ENCODE results near the gene KLF13.

Gene KLF13

DNA sequence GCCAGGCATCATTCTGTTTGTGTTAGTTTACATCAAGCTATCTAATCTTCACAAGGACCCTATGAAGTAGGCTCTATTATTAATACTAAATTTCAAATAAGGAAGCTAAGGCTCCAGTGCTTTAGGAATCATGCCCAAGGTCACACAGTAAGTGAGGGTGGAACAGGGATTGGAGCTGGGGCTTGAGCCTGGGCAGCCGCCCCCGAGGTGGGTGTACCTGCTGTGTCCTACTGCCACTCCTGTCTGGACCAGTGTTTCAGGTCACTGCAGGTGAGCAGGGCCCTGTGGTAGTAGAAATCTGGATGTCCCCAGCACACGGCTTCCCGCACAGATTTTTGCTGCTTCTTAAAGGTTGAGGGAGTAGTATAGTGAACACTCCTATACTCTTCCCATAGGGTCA, 6.5 kb downstream of the KLF13 start:
- no peak for DNase-seq

DNA sequence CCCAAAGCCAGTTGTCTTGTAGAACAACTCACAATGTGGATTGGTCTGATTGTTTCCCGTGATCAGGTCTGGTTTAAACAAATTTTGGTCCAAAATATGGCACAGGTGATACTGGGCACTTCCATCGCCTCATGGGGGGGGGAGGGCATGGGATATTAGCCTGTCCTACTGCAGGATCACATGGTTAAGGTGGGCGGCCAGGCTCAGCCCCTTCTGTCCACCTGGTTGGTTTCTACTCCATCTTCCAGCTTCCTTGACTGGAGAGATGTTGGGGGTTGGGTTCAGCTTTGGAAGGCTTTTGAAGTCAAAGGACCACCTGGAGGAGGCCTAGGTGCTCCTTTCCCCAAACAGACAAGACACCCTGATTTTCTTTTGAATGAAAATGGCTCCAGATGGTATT, 7.2 kb downstream of the KLF13 start:
- no peak for DNase-seq

DNA sequence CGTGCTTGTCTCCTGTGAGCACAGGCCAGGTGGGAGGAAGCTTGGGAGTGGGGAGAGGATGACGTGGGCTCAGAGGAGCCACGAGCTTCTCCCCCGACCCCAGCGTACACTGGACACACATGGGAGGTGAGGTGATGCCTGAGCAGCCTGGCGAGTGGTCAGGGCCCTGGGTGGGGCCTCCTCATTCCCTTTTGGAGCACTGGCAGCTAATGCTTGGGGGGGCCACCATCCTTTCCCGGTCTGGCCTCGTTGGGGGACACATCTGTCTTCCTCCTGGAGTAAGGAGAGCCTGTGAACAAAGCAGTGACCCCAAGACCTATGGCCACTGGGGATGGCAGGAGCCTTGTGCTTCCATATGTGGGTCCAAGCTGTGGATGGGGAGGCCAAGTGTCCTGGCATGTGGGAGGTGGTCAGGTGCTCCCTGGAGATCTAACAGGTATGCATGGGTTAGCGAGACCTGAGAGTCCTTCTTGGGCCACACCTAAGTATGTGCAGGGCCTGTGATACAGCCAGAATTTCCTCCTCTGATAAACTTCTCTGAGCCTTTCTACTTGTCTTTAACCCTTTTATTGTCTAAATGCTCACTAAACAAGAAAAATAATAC, 9.5 kb downstream of the KLF13 start:
- DNase-seq: no peak

DNA sequence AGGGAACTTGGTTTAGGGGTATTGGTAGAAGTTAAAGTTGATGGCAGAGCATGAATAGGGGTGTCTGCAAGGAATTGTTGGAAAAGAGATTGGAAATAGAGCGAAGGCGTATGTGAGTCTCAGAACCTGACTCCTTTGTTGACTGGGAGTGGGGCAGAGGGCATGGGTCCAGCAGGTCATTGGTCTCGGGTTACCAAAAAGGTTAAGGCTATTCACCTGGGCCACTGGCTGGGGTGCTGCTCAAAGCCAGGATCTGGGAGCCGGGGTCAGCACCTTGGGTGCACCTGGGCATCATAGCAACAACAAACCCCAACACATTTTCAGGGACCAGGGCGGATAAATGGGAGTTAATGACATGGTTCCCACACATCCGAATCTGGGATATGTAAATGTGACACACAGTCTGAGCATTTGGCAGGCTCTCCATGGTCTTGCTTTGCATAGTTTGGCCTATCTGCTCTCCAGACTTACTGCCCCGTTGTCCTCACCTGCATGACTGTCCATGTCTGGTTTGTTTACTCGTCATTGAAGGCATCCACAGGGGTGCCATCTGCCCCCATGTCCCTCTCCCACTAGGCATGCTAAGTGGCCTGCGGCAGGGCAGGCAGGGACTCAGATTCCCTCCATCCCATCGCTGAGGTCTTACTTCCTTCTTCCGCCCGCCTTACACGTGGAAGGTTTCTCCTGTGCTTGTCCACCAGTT, 10.1 kb downstream of the KLF13 start:
- no peak for DNase-seq

DNA sequence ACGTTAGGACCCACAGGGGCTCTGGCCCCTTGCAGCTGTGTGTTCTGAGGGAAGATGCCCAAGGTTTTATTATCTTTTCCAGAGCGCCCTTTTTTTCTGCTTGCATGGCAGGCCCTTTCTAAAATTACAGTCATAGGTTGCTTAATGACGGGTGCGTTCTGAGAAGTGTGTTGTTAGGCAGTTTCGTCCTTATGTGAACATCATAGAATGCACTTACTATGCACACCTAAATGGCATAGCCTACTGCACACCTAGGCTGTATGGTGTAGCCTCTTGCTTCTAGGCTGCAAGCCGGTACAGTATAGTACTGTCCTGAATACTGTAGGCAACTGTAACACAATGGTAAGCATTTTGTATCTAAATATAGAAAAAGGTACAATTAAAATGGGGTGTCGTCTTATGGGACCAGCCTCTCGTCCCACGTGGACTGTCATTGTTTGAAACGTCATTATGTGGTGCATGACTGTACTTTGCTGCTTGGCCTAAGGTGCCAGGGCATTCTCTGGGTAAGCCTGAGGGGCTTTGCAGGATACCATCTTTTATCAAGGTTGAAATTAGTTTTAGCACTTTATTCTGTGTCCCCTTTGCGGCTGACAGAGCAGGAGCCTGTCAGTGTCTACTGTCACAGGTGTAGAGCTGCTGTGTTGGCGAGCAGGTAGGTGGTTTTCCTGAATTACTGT, 10.9 kb downstream of the KLF13 start:
- DNase-seq: no peak

DNA sequence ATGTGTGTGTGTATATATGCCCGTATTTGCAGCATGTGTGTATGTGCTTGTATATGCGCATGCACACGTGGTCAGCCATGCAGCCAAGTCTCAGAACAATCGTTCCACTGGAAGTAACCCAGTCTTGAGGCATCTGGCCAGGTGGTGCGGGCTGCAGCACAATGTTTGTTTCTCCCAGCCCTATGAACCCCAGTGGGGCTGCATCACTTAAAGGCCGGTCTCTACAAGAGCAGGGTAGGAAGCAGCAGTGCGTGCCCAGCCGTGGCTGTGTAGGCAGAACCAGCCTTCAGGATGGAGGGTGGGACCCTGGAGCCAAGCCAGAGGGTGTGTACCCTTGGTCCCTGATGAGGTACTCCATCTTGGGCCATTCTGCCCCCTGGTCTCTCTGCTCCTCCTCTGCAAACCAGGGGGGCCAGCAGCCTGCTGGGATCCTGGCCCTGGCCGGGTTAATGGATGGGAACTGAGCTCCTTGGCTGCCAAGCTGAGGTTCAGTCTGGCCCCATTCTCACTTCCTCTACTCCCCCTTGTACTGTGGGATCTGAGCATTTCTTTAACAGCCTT, 11.8 kb downstream of the KLF13 start:
- DNase-seq: peak in 1 of 4 experiments; percentile 27

DNA sequence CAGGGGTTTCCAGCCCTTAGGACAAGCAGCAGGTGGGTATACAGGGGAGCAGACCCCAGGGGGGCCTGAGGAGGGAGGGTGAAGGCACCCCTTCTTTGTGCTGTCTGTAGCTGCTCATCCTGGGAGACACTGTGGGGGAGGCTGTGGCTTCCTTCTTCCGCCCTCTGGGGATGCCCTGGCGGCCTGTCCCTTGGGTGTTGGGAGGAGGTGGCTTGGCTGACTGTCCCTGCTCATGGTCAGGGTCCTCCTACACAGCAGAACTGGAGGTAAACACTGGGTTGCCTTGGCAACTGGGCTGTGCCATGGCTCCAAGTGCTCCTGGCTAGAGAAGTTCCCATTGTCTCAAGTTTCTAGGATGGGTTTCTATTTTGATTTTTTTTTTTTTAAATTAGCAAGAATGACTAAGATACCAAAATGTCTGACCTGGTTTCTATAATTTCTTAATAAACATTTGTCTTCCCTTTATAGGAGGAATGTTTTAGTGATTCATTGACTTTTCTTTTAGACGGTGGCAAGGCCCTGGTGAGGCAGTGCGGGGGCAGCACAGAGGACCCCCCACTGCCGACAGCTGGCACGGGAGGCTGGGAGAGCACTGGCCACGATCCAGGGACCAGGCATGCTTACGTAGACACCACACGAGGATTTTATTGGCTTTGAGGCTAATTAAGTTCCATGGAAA, 12.4 kb downstream of the KLF13 start:
- DNase-seq: peak; percentile 87 to 95 (median 92)

DNA sequence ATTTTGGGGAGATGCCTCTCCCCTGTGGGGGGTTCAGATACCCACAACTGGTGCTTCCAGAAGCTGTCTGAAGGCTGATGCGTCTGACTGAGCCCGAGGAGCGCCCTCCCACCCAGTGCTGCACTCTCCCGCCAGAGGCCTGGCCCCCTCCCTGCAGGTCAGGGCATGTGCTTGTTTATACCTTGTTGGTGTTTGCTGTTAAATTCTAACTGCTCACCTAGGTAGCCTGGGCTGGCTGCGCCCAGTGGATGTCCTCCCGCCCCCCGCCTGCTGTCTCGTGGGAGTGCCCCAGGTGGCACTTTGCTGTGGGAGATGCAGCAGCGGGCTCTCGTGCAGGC, 12.9 kb downstream of the KLF13 start:
- DNase-seq: no peak

DNA sequence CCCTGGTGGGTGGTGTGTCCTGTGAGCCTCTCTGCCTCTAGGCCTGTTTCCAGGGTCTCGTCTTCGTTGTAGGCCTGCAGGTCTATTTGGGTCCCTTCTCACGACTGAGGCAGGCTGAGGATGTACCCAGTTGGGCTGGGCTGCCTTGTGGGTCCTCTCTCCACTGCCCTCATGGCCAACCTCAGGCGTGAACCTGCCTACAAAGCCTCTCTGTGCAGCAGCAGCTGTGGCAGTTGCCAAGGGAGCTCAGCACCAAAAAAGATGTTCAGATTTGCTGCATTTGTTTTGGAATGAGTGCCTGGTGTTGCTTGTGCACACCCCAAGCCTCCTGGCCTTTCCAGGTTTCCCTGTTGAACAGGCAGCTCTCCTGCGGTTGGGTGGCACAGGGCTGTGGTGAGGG, 13.4 kb downstream of the KLF13 start:
- no peak for DNase-seq

DNA sequence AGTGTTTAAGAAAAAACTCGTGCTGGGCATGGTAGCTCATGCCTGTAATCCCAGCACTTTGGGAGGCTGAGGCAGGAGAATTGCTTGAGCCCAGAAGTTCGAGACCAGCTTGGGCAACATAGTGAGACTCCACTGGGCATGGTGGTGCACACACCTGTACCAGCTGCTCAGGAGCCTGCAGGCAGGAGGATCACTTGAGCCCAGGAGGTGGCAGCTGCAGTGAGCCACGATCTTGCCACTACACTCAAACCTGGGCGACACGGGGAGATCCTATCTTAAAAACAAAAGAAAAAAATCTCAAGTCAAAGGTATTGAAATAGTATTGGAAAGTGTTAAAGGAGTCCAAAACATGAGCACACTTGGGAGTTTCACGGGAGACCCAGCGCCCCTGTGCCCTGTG, 14.0 kb downstream of the KLF13 start:
- DNase-seq: no peak

DNA sequence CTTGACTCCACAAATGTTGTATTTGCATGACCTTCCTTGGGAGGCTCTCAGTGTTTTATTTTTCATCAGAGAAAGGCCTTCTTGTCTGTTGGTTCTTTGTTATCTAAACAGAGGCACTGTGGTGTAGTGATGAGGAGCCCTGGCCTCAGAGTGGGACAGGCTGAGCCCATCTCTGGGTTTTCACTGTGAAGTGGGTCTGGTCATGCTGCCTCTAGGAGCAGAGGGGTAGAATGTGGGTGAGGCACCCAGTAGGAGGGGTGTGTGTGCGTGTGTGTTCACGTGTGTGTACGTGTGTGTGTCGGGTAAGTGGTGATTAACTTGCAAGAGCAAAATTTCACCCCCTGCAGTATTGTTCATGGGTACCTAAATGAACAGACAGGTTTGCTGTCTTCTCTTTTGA, 14.4 kb downstream of the KLF13 start:
- DNase-seq: no peak

DNA sequence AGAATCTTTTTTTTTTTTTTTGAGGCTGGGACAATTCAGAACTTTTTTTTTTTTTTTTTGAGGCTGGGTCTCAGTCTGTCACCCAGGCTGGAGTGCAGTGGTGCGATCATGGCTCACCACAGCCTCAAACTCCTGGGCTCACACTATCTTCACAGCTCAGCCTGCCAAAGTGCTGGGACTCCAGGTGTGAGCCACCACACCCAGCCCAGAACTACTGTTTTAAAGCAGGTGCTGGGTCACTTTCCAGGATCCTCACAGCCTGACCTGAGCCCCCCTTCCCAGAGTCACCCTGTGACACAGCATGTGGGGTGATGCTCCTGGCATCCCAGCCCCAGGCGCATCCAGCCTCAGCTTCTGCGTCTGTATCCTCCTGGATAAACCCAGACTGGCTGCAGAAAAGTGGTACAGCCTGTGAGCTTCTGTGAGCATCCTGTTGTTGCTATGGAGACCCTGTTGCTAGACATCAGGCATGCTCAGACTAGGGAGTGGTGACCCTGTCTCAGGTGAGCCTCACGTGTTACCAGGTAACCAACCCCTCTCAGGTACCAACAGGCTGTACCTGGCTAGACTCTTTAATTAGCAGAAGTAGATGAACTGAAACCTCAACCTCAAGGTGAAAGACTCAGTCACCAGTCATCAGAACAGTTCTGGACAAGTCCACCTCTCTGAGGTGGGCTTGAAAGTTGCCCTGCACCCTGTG, 15.0 kb downstream of the KLF13 start:
- DNase-seq: no peak

DNA sequence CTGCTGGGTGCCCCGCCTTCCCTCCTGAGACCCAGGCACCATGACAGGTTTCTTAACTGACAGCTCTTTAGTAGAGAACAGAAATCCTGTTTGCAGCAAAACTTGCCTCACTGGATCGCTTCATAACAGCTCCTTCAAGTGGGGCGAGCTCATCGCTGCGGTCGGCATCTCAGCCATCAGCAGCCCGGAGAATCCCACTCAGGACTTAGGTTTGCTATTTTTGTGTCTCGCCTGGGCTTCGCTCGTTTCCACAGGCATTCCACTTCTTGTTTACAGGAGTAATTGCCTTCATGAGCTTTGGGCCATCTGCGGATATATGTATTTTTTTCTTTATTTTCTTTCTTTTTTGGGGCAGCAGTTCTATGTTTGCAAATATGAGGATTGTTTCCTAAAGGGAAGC, 15.7 kb downstream of the KLF13 start:
- DNase-seq: no peak

DNA sequence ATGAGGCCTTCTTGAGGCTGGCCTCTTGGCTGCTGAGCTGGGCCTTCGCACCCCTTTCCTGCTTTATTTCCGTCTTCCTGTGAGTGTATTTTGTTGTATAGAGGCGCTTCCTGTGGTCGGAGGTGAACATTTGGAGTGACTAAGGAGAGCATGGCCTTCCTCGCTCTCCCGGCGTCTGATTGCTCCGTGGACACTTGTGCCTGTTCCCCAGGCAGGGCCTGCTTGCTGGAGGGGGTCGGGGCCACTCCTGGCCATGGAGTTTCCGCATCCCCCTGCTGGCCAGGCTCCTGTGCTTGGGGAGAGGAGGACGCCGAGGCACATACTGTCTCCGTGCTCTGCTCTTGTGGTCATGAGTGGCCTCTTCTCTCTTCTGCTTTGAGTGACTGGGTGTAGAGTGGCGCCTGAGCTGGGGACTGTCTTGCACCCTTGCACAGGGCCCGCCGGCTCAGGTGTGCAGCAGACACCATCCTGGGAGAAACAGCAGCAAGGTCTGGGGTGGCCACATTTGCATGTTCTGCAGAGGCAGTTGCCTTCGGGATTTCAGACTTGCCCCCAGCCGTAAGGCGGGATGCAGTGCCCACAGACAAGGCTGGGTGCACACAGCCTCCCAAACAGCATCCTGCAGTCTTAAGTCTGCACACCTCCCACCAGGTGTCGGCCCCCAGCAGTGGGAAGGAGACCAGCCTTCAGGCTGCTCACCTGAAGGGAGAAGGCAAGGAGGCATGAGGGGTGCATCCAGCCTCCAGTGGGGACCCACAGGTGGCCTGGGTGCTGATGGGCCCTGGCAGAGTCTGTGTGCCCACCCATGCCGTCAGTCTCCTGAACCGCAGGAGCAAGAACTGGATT, 16.4 kb downstream of the KLF13 start:
- DNase-seq: peak in 1 of 4 experiments; percentile 22

DNA sequence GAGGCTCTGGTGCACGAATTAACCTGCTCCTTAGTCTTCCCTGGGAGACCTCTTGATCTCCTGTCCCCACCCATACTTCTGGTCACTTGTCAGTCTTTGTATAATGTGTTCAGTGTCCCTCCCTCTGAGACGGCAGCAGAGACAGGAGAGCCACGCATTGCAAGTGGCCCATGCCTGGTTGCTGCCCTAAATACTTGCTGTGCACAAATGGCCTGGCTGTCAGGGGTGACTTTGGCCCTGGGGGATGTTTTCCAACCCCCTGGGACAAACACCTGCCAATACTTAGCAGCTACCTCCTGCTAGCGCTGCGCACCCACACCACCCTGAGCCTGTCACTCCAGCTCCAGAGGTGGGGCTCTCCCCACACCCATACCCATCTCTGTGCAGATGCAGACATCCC, 17.2 kb downstream of the KLF13 start:
- DNase-seq: no peak

DNA sequence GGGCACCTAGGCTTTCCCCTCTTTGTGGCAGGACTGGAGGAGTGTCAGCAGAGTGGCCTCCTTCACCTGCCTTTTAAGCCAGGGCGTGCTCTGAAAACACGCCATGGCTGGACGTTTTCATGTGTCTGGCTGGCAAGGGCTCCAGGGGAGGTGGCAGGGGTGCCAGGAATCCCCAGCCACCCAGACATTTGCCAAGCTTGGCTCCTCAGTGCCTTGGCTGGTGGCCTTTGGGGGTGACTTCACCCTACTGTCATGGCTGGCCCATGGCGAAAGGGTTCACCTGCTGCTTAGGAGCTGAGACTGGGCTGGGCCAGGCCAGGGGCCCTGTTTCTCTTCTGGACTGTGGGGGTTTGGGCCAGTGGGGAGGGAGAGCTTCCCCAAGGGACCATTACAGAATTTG, 17.6 kb downstream of the KLF13 start:
- DNase-seq: no peak

DNA sequence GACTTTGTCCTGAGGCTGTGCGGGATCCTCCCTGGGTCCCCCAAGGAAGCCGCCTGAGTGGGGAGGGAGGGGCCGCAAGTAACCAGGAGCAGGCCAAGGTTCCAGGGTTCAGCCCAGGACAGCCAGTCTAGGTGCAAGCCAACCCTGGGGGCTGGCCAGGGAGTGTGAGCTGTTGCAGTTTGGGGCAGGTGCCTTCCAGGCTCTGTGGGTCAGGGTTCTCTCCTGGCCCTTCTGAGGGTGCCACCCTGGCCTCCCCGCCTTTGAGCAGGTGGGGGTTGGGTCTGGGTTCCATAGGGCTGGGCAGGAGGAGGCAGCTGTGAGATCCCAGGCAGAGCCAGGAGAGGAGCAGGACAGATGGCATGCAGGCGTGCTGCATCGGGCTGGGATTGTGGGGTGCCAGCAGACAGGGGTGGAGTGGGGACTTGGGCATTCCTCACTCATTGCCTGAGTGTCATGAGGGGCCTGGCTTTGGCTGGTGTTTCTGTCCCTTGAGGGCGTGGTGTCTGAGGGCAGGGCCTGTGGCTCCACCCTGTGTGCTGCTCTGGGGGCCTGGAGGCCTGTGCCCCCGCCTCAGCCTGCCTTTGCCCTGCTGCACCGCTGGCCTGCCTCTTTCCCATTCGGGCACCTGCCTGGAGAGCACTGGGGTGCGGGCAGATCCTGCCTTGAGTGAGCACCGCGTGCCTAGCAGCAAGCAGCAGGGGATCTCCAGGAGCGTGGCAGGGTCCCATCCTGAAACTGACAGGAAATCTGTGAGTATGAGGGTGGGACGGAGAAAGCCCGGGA, 18.4 kb downstream of the KLF13 start:
- no peak for DNase-seq

DNA sequence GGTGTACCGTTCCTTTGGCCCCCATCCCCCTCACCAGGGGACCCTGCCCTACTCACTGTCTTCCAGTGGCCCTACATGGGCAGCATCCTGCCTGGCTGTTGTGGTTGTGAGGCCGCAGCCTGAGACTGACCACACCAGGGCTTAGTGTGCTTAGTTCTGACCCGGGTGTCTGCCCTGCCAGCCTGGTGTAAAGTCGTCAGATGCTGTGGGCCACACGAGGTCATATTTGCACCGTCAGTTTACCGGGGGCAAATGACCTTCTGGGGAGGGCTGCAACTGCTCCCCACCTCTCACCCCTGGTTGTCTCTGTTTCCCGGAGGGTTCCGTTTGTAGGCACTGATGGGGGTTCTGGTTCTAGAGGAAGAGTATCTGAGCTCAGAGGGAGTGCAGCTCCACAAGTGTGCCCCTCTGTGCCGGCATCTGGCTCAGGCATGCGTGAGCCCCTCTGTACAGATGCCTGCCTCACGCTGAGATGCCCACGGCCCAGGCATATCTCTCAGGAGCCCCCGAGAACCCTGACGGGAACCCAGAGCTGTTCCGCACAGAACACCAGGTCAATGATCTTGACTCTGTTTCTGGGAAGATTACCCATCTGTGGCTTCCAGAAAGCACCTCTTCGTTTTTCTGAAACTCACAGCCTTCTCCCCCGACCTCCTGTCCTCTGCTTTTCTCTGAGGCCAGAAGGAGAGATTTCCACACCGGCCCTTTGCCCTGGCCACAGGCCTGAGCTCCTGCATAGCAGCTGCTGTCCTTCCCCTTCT, 19.2 kb downstream of the KLF13 start:
- no peak for DNase-seq

DNA sequence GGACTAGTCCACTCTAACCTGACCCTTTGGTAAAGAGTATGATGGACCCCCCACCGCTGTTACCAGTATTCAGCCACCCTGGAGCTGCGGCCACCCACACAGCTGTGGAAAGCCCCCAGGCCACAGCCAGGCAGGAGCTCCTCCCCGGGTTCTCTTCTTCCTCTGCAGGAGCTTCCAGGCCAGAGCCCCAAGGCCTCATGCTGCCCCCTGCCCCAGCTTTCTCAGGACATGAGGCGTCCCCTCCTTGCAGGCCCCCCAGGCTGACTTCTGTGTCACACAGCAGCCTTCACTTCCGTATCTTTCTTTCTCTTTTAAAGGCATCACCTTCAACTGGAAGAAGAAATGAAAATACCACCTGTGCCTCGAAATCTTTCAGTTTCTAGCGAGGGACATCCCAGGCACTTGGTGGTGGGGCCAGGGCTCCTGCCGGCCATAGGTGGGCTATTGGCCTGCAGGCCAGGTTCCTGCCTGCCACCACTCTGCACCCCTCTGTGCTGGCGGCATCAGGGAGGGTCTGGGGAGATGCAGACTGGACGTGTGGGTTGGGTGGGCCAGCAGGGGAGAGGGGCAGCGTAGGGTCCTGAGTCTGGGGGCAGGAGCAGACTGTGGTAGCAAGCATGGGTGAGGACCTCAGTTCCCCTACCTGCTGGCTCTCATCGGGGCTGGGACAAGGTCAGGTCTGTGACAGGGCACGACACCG, 19.9 kb downstream of the KLF13 start:
- DNase-seq: no peak

Measured in suppressor macrophage (primary cell).